Measurements from ENCODE around the gene NELFB. TPM values are rescaled to one million over a fixed set of nuclear protein-coding genes. Genes with fewer than 3 reads are reported as not detected.
"Not testable (repeated sequence)": the region's sequence is repeated elsewhere in the genome, so short reads cannot be mapped to it uniquely, and the experiment has no call there.

Gene NELFB
- total RNA-seq, 1 donor from 2014 or later: 33.9 TPM

DNA sequence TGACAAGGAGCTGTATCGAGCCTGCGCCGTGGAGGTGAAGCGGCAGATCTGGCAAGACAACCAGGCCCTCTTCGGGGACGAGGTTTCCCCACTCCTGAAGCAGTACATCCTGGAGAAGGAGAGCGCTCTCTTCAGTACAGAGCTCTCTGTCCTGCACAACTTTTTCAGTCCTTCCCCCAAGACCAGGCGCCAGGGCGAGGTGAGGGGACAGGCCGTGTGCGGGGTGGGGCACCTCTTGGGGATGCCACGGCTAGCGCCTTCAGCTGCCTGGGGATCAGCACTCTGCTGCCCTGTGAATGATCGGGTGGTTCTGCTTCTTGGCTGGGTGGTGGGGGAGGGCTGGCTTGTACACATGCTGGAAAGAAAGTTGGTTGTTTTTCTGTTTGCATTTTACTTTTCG, 1.7 kb downstream of the NELFB start:
- Histone ChIP-seq H3K27me3 (ENCODE audit: control insufficient read depth in 3 of 3, insufficient read depth in 3 of 3, low read length in 3 of 3) (no peaks in the 10 kb centered on the region), H3K4me3 (ENCODE audit: low read length in 3 of 3) (peak overlapping the region in 2 of 3 donors; percentile 91 to 96), H3K4me1 (ENCODE audit: control insufficient read depth in 3 of 3, insufficient read depth in 3 of 3, low read length in 3 of 3) (peaks cover 23 to 26% (median 23%) of the 10 kb centered on the region in 3 donors), H3K36me3 (ENCODE audit: control insufficient read depth in 3 of 3, insufficient read depth in 3 of 3, low read length in 3 of 3) (peaks cover 13 to 20% (median 17%) of the 10 kb centered on the region in 3 donors), H3K9ac (ENCODE audit: low read depth in 1 of 3, low read length in 3 of 3) (peak overlapping the region in 1 of 3 donors; percentile 92), H3K9me3 (ENCODE audit: control insufficient read depth in 3 of 3, low read length in 3 of 3) (no peaks in the 10 kb centered on the region), H3K27ac (ENCODE audit: low read depth, low read length) (no peak overlapping the region)

DNA sequence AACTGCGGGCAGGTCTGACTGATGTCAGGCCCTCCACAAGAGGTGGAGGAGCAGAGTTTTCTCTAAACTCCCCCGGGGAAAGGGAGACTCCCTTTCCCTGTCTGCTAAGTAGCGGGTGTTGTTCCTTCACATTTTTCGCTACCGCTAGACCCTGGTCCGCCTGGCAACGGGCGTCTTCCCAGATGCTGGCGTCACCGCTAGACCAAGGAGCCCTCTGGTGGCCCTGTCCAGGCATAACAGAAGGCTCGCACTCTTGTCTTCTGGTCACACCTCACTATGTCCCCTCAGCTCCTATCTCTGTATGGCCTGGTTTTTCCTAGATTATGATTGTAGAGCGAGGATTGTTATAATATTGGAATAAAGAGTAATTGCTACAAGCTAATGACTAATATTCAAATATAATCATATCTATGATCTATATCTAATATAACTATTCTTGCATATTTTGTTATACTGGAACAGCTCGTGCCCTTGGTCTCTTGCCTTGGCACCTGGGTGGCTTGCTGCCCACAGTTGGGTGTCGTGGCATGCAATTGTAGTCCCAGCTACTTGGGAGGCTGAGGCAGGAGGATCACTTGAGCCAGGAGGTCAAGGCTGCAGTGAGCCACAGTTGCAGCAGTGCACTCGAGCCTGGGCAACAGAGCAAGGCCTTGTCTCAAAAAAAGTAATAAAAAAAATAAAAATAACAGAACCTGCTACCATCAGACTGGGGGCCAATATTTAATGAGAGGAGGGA, 7.2 kb downstream of the NELFB start:
- not testable (repeated sequence) for H3K27me3 ChIP-seq (ENCODE audit: control insufficient read depth in 3 of 3, insufficient read depth in 3 of 3, low read length in 3 of 3); H3K9me3 ChIP-seq (ENCODE audit: control insufficient read depth in 3 of 3, low read length in 3 of 3); H3K9ac ChIP-seq (ENCODE audit: low read depth in 1 of 3, low read length in 3 of 3); H3K4me3 ChIP-seq (ENCODE audit: low read length in 3 of 3); H3K27ac ChIP-seq (ENCODE audit: low read depth, low read length); H3K4me1 ChIP-seq (ENCODE audit: control insufficient read depth in 3 of 3, insufficient read depth in 3 of 3, low read length in 3 of 3)
- peaks cover 31 to 35% (median 35%) of the 10 kb centered on the region in 3 donors for H3K36me3 ChIP-seq (ENCODE audit: control insufficient read depth in 3 of 3, insufficient read depth in 3 of 3, low read length in 3 of 3)

DNA sequence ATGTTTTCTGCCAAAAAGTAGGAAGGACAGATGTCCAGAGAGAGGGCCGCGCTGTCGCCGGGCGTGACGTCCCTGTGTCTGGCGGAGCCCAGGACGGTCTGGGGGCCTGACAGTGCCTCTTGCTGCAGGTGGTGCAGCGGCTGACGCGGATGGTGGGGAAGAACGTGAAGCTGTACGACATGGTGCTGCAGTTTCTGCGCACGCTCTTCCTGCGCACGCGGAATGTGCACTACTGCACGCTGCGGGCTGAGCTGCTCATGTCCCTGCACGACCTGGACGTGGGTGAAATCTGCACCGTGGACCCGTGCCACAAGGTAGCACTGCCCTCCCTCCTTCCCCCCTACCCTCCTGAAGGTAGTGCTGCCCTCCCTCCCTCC, 7.8 kb downstream of the NELFB start:
- Histone ChIP-seq H3K36me3 (ENCODE audit: control insufficient read depth in 3 of 3, insufficient read depth in 3 of 3, low read length in 3 of 3) (peaks cover 31 to 38% (median 37%) of the 10 kb centered on the region in 3 donors), H3K27ac (ENCODE audit: low read depth, low read length) (no peak overlapping the region), H3K27me3 (ENCODE audit: control insufficient read depth in 3 of 3, insufficient read depth in 3 of 3, low read length in 3 of 3) (no peaks in the 10 kb centered on the region), H3K4me3 (ENCODE audit: low read length in 3 of 3) (no peak overlapping the region), H3K9me3 (ENCODE audit: control insufficient read depth in 3 of 3, low read length in 3 of 3) (no peaks in the 10 kb centered on the region), H3K4me1 (ENCODE audit: control insufficient read depth in 3 of 3, insufficient read depth in 3 of 3, low read length in 3 of 3) (peaks cover 0 to 11% (median 7%) of the 10 kb centered on the region in 3 donors), H3K9ac (ENCODE audit: low read depth in 1 of 3, low read length in 3 of 3) (no peak overlapping the region)

DNA sequence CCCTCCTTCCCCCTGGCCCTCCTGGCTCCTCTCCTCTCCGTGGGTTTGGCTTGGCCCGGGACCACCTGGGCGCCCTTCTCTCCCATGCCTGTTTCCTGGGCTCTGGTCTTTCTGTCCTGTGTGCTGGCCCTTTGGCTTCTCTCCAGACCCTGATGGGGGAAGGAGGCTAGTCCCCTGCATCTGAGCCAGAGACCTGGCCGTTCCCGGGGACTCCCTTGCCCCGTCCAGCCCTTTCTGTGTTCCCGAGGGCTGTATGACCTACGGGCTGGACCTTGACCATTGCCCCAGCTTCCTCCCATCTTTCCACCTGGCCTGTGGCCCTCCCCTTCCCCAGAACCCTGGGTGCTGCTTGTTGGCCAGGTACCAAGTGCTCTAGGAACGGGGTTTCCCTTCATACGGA, 8.4 kb downstream of the NELFB start:
- H3K4me1 ChIP-seq (ENCODE audit: control insufficient read depth in 3 of 3, insufficient read depth in 3 of 3, low read length in 3 of 3): peaks cover 2 to 17% (median 13%) of the 10 kb centered on the region in 3 donors
- H3K9me3 ChIP-seq (ENCODE audit: control insufficient read depth in 3 of 3, low read length in 3 of 3): no peaks in the 10 kb centered on the region
- H3K36me3 ChIP-seq (ENCODE audit: control insufficient read depth in 3 of 3, insufficient read depth in 3 of 3, low read length in 3 of 3): peaks cover 27 to 38% (median 35%) of the 10 kb centered on the region in 3 donors
- no peak overlapping the region for H3K9ac ChIP-seq (ENCODE audit: low read depth in 1 of 3, low read length in 3 of 3)
- no peak overlapping the region for H3K27ac ChIP-seq (ENCODE audit: low read depth, low read length)
- no peaks in the 10 kb centered on the region for H3K27me3 ChIP-seq (ENCODE audit: control insufficient read depth in 3 of 3, insufficient read depth in 3 of 3, low read length in 3 of 3)
- no peak overlapping the region for H3K4me3 ChIP-seq (ENCODE audit: low read length in 3 of 3)

DNA sequence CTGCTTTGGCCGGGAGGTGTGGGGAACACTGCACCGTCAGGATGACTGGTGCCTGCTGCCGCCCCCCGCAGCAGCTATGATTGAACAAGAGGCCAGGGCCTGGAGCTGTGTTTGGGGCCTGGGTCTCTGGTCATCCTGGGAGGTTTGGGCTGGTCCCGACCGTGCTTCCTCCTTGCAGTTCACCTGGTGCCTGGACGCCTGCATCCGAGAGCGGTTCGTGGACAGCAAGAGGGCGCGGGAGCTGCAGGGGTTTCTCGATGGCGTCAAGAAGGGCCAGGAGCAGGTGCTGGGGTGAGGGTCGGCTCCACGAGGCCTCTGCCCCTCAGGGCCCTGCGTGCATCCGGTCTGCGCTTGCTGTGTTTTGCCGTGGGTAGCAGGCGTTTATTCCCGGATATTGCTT, 8.9 kb downstream of the NELFB start:
- H3K36me3 ChIP-seq (ENCODE audit: control insufficient read depth in 3 of 3, insufficient read depth in 3 of 3, low read length in 3 of 3): peaks cover 25 to 38% (median 34%) of the 10 kb centered on the region in 3 donors
- no peak overlapping the region for H3K27ac ChIP-seq (ENCODE audit: low read depth, low read length)
- H3K27me3 ChIP-seq (ENCODE audit: control insufficient read depth in 3 of 3, insufficient read depth in 3 of 3, low read length in 3 of 3): no peaks in the 10 kb centered on the region
- H3K9ac ChIP-seq (ENCODE audit: low read depth in 1 of 3, low read length in 3 of 3): no peak overlapping the region
- peaks cover 8 to 23% (median 18%) of the 10 kb centered on the region in 3 donors for H3K4me1 ChIP-seq (ENCODE audit: control insufficient read depth in 3 of 3, insufficient read depth in 3 of 3, low read length in 3 of 3)
- H3K9me3 ChIP-seq (ENCODE audit: control insufficient read depth in 3 of 3, low read length in 3 of 3): no peaks in the 10 kb centered on the region
- H3K4me3 ChIP-seq (ENCODE audit: low read length in 3 of 3): no peak overlapping the region

DNA sequence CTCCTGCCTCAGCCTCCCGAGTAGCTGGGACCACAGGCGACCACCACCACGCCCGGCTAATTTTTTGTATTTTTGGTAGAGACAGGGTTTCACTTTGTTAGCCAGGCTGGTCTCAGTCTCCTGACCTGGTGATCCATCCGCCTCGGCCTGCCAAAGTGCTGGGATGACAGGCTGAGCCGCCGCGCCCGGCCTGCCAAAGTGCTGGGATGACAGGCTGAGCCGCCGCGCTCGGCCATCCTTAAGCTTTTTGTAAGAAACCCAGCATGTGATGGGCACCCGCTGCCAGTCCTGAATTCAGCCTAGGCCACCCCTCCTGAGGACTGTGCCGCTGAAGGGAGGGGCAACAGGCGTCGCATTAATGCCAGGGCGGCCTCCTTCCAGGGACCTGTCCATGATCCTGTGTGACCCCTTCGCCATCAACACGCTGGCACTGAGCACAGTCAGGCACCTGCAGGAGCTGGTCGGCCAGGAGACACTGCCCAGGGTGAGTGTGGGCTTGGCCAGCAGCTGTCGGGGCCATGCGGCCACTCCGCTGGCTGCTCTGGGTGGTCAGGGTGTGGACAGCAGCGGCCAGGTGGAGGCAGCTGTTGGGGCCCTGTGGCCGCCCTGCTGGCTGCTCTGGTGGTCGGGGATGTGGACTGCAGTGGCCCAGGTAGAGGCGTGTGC, 10.5 kb downstream of the NELFB start:
- Histone ChIP-seq H3K36me3 (ENCODE audit: control insufficient read depth in 3 of 3, insufficient read depth in 3 of 3, low read length in 3 of 3) (peaks cover 21 to 36% (median 33%) of the 10 kb centered on the region in 3 donors), H3K9ac (ENCODE audit: low read depth in 1 of 3, low read length in 3 of 3) (no peak overlapping the region), H3K9me3 (ENCODE audit: control insufficient read depth in 3 of 3, low read length in 3 of 3) (no peaks in the 10 kb centered on the region), H3K4me3 (ENCODE audit: low read length in 3 of 3) (no peak overlapping the region), H3K27me3 (ENCODE audit: control insufficient read depth in 3 of 3, insufficient read depth in 3 of 3, low read length in 3 of 3) (no peaks in the 10 kb centered on the region), H3K4me1 (ENCODE audit: control insufficient read depth in 3 of 3, insufficient read depth in 3 of 3, low read length in 3 of 3) (peaks cover 14 to 32% (median 27%) of the 10 kb centered on the region in 3 donors), H3K27ac (ENCODE audit: low read depth, low read length) (no peak overlapping the region)

DNA sequence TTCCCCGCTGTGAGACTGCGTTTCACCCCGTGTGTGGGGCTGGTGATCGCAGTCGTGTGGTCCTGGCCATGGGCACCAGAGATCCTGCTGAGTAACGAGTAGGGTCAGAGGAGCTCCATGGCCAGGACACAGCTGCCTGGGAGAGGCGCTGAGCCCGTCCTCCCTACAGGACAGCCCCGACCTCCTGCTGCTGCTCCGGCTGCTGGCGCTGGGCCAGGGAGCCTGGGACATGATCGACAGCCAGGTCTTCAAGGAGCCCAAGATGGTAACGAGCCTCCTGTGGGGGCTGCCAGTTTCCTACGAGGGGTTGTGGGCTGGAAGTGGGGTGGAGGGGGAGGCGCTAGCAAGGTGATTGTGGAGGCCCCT, 11.0 kb downstream of the NELFB start:
- H3K4me1 ChIP-seq (ENCODE audit: control insufficient read depth in 3 of 3, insufficient read depth in 3 of 3, low read length in 3 of 3): peaks cover 14 to 32% (median 27%) of the 10 kb centered on the region in 3 donors
- no peak overlapping the region for H3K27ac ChIP-seq (ENCODE audit: low read depth, low read length)

DNA sequence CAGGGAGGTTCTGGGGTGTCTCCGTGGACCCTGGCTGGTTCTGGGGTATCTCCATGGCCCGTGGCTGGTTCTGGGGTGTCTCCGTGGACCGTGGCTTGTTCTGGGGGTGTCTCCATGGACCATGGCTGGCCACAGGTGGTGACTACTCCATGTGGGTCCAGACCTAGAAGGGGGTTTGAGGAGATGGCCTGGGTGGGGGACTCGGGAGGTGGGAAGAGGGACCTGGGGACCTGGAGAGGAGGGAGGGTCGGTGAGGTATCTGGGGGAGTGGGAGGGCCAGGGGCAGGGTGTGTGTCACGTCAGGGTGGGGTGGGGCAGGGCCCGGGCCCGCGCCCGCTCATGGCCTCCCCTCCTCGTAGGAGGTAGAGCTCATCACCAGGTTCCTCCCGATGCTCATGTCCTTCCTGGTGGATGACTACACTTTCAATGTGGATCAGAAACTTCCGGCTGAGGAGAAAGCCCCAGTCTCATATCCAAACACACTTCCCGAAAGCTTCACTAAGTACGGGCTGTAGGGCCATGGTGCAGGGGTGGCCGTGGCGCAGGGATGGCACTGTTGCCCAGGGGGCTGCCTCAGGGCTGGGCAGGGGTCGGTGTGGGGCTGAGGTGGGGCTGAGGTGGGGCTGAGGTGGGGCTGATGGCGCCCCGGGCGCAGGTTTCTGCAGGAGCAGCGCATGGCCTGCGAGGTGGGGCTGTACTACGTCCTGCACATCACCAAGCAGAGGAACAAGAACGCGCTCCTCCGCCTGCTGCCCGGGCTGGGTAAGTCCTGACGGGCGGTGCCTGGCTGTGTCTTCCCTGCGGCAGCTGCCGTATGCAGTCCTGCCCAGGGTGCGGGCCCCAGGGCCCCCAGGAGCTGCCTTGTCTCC, 11.7 kb downstream of the NELFB start:
- Histone ChIP-seq H3K4me1 (ENCODE audit: control insufficient read depth in 3 of 3, insufficient read depth in 3 of 3, low read length in 3 of 3) (peaks cover 14 to 32% (median 27%) of the 10 kb centered on the region in 3 donors), H3K36me3 (ENCODE audit: control insufficient read depth in 3 of 3, insufficient read depth in 3 of 3, low read length in 3 of 3) (peaks cover 25 to 39% (median 37%) of the 10 kb centered on the region in 3 donors)

More for the DNA sequence above, 11.0 kb downstream of the NELFB start:
- Histone ChIP-seq H3K9me3 (ENCODE audit: control insufficient read depth in 3 of 3, low read length in 3 of 3) (no peaks in the 10 kb centered on the region), H3K4me3 (ENCODE audit: low read length in 3 of 3) (no peak overlapping the region), H3K27me3 (ENCODE audit: control insufficient read depth in 3 of 3, insufficient read depth in 3 of 3, low read length in 3 of 3) (no peaks in the 10 kb centered on the region), H3K9ac (ENCODE audit: low read depth in 1 of 3, low read length in 3 of 3) (no peak overlapping the region), H3K36me3 (ENCODE audit: control insufficient read depth in 3 of 3, insufficient read depth in 3 of 3, low read length in 3 of 3) (peaks cover 24 to 38% (median 36%) of the 10 kb centered on the region in 3 donors)

DNA sequence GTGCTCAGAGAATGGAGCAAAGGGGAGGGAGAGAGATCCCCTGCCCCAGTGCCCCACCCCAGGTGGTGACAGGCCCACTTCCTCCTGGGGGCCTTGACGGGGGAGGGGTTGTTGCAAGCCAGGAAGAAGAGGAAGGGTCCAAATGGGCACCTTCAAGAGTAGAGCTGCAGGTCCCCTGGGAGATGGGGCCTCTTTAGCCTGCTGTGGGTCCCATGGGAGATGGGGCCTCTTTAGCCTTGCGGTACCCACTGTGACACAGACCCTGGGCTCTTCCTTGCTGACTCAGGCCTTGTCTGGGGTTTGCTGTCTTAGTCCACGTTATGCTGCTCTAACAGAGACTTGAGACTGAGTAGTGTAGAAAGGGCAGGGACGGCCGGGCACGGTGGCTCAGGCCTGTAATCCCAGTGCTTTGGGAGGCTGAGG, 12.8 kb downstream of the NELFB start:
- Histone ChIP-seq H3K9me3 (ENCODE audit: control insufficient read depth in 3 of 3, low read length in 3 of 3) (no peaks in the 10 kb centered on the region), H3K36me3 (ENCODE audit: control insufficient read depth in 3 of 3, insufficient read depth in 3 of 3, low read length in 3 of 3) (peaks cover 36 to 49% (median 46%) of the 10 kb centered on the region in 3 donors), H3K4me3 (ENCODE audit: low read length in 3 of 3) (peak overlapping the region in 2 of 3 donors; percentile 83 to 86), H3K9ac (ENCODE audit: low read depth in 1 of 3, low read length in 3 of 3) (peak overlapping the region in 1 of 3 donors; percentile 63), H3K4me1 (ENCODE audit: control insufficient read depth in 3 of 3, insufficient read depth in 3 of 3, low read length in 3 of 3) (peaks cover 14 to 32% (median 27%) of the 10 kb centered on the region in 3 donors), H3K27ac (ENCODE audit: low read depth, low read length) (peak overlapping the region; percentile 34), H3K27me3 (ENCODE audit: control insufficient read depth in 3 of 3, insufficient read depth in 3 of 3, low read length in 3 of 3) (peaks cover 0 to 6% (median 0%) of the 10 kb centered on the region in 3 donors)

More for the DNA sequence above, 11.7 kb downstream of the NELFB start:
- H3K4me3 ChIP-seq (ENCODE audit: low read length in 3 of 3): no peak overlapping the region
- H3K27me3 ChIP-seq (ENCODE audit: control insufficient read depth in 3 of 3, insufficient read depth in 3 of 3, low read length in 3 of 3): peaks cover 0 to under 1% (median 0%) of the 10 kb centered on the region in 3 donors
- H3K27ac ChIP-seq (ENCODE audit: low read depth, low read length): no peak overlapping the region
- H3K9me3 ChIP-seq (ENCODE audit: control insufficient read depth in 3 of 3, low read length in 3 of 3): no peaks in the 10 kb centered on the region
- H3K9ac ChIP-seq (ENCODE audit: low read depth in 1 of 3, low read length in 3 of 3): peak overlapping the region in 1 of 3 donors; percentile 33
